Measurements from ENCODE around the gene LANCL2. TPM values are rescaled to one million over a fixed set of nuclear protein-coding genes. Genes with fewer than 3 reads are reported as not detected.

Gene LANCL2
- total RNA-seq, 1 donor from 2014 or later, result 24.1 TPM

DNA sequence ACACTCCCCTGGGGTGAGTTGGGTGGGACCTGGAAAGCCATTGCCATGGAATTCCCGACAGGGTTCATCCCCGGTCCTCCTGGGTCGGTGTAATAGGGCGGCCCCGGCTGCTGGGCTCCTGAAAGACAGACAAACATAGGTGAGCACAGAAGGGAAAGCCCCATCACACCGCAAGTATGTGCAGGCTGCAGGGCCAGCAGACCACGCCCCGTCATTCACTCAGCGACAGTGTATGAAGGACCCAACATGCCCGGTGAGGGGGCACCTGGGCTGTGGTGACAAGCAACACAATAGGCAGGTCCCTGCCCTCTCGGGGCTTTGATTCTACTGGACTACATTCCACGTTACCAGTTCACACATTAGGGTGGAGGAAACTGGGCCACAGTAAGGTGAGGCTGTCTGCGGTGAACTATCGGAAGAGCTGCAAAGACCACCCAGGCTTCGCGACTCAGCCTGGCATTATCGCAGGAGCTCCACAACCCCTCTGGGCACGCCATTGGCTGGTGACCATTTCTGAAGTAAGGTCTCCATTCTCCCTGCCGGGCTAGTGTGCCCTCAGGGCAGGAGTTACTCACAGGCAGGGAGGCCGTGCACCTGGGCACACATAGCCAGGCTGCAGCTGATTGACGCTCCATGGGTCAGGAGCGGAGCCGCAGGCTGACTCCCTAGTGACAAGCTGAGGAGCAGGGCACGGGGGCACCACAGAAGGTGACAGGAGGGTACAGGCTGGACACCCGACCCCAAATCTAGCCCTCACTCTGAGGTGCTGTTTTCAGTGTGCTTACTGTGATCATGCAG lies 108.0 kb downstream of the LANCL2 start:
- peaks cover 8% of the 10 kb centered on the region for H3K9me3 Mint-ChIP-seq (ENCODE audit: unreplicated experiment)
- H3K27me3 Mint-ChIP-seq (ENCODE audit: unreplicated experiment), result peaks cover 4% of the 10 kb centered on the region
- no peak overlapping the region for H3K27ac Mint-ChIP-seq (ENCODE audit: unreplicated experiment)
- DNase-seq, result no peak
- TF ChIP-seq, protein P1, sequence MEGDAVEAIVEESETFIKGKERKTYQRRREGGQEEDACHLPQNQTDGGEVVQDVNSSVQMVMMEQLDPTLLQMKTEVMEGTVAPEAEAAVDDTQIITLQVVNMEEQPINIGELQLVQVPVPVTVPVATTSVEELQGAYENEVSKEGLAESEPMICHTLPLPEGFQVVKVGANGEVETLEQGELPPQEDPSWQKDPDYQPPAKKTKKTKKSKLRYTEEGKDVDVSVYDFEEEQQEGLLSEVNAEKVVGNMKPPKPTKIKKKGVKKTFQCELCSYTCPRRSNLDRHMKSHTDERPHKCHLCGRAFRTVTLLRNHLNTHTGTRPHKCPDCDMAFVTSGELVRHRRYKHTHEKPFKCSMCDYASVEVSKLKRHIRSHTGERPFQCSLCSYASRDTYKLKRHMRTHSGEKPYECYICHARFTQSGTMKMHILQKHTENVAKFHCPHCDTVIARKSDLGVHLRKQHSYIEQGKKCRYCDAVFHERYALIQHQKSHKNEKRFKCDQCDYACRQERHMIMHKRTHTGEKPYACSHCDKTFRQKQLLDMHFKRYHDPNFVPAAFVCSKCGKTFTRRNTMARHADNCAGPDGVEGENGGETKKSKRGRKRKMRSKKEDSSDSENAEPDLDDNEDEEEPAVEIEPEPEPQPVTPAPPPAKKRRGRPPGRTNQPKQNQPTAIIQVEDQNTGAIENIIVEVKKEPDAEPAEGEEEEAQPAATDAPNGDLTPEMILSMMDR (IDR thresholded peaks at IDR 0.05; ENCODE audit: partially characterized antibody, unreplicated experiment), result no peak
- peaks cover 11% of the 10 kb centered on the region for H3K36me3 Mint-ChIP-seq (ENCODE audit: unreplicated experiment)
- peaks cover 17% of the 10 kb centered on the region for H3K4me1 Mint-ChIP-seq (ENCODE audit: low read depth, unreplicated experiment)
- H3K4me3 Mint-ChIP-seq (ENCODE audit: unreplicated experiment), result no peak overlapping the region

DNA sequence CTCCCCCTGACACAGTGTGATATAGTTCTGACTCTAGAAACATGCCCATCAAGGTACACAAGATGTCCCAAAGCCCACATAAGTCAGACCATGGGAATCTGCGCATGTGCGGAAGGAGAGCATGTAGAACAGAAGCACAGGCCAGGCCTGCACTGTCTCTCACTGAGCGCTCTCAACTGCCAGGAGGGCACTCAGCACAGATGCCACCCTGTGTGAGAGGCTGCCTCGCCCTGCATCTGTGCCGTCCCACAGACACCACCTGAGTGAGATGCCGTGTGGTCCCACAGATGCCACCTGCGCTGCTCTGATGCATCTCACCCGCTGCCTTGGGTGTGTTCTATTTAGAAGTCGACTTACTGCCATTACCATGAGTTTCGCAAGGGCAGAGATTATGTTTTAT lies 108.8 kb downstream of the LANCL2 start:
- Mint-ChIP-seq H3K27ac (ENCODE audit: unreplicated experiment) (no peak overlapping the region), H3K27me3 (ENCODE audit: unreplicated experiment) (peaks cover 4% of the 10 kb centered on the region), H3K4me1 (ENCODE audit: low read depth, unreplicated experiment) (peaks cover 21% of the 10 kb centered on the region), H3K9me3 (ENCODE audit: unreplicated experiment) (peaks cover 8% of the 10 kb centered on the region), H3K4me3 (ENCODE audit: unreplicated experiment) (no peak overlapping the region), H3K36me3 (ENCODE audit: unreplicated experiment) (peaks cover 11% of the 10 kb centered on the region)
- DNase-seq, result no peak
- TF ChIP-seq, protein P1 (IDR thresholded peaks at IDR 0.05; ENCODE audit: partially characterized antibody, unreplicated experiment), result no peak

DNA sequence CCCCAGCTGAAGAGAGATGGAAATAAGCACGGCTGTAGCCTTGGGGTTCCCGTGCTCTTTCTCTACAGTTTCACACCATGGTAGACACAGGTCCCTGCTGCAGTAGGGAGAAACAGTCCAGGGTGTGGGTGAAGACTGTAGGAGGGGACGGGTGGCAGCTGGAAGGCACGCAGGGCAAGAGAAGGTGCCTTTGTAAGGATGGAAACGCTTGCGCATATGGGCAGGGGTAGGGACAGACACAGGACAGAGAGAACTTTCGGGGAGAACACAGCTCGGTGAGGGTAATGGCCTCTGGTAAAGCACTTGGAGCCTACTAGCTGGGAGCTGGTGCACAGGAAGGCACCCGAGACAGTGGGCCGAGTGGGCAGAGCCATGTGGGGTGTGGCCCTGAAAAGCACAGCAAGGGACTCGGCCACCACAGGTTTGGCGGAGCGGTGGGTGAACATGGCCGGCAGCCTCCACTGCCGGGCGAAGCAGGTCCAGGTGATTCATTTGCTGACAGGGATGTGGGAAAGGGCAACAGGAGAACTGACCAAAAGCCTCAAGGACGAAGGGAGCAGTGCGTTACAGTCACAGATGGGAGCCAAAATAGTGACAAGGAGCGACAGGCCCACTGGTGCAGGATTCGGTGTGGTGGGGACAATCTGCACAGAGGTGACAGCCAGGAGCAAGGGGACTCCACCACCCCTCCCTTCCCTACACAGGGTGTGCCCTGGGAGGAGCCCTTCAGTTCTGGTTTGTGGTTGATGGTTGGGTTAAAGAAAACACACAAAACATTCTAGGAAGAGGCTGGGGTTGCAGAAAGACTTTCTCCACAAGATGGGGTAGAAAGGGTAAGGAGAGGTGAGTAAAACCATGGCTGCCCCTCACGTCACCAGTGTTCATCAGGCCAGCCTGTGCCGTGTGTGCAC lies 110.1 kb downstream of the LANCL2 start:
- no peak for DNase-seq
- TF ChIP-seq, protein P1 (IDR thresholded peaks at IDR 0.05; ENCODE audit: partially characterized antibody, unreplicated experiment), result no peak
- peaks cover 8% of the 10 kb centered on the region for H3K9me3 Mint-ChIP-seq (ENCODE audit: unreplicated experiment)
- H3K4me1 Mint-ChIP-seq (ENCODE audit: low read depth, unreplicated experiment), result peaks cover 21% of the 10 kb centered on the region
- H3K4me3 Mint-ChIP-seq (ENCODE audit: unreplicated experiment), result no peak overlapping the region
- peaks cover 11% of the 10 kb centered on the region for H3K36me3 Mint-ChIP-seq (ENCODE audit: unreplicated experiment)
- peaks cover 4% of the 10 kb centered on the region for H3K27me3 Mint-ChIP-seq (ENCODE audit: unreplicated experiment)
- no peak overlapping the region for H3K27ac Mint-ChIP-seq (ENCODE audit: unreplicated experiment)

DNA sequence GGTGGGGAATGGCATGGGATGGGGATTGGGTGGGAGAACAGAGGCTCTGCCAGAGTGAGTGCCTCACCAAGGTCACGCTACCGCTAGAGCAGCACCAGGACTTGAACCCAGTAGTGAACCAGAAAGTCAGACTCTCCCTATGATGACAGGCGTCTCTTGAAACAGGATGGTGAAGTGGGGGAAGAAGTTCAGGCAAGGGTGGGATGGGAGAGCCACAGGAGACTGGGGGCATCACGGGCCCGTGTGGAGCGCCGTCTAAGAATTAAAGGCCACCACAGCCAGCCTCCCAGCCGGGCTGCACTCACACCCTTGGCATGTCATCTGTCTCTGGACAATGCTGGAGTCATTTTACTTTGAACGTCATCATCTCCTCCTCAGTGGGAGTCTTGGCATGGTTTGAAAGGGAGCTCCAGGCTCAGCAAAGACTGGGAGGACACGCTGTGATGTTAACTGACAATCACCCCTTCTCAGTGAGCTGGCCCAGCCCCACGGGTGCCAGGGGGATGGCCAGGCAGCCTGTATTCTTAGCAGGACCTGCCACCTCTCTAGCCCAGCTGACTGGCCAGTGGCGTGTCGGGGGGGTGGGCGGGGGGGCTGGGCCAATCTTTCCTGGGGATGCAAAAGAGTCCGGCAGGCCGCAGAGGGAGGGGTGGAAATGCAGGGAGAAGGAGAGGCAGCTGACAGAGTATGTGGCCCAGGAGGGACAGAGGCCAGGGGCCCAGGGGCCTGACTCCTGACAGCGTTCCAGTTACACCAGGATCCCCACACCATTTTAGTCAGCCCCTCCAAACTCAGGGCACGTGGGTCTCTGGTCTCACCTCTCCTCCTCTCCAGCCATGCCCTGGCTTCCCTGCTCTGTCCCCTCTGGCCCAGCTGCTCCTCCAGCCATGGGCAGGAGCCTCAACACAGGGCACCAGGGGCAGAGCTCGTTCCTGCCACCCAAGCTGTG lies 111.0 kb downstream of the LANCL2 start:
- no peak for DNase-seq

More for the DNA sequence above, 111.0 kb downstream of the LANCL2 start:
- Mint-ChIP-seq H3K4me3 (ENCODE audit: unreplicated experiment) (no peak overlapping the region), H3K36me3 (ENCODE audit: unreplicated experiment) (peaks cover 16% of the 10 kb centered on the region), H3K9me3 (ENCODE audit: unreplicated experiment) (peaks cover 11% of the 10 kb centered on the region), H3K27ac (ENCODE audit: unreplicated experiment) (no peak overlapping the region), H3K4me1 (ENCODE audit: low read depth, unreplicated experiment) (peaks cover 17% of the 10 kb centered on the region), H3K27me3 (ENCODE audit: unreplicated experiment) (peaks cover 2% of the 10 kb centered on the region)
- TF ChIP-seq, protein P1 (IDR thresholded peaks at IDR 0.05; ENCODE audit: partially characterized antibody, unreplicated experiment), result no peak
